HEK293 (cell line): Measurements from ENCODE around the gene PDLIM5.

Experiments
- CTCF ChIP-seq: fragments of 450-650 bp; formaldehyde crosslinking; IDR thresholded peaks from 2 replicates; pipeline ENCODE4 v1.5.1; 2016; ENCODE audit warnings: missing biosample characterization, missing genetic modification characterization
- PATZ1 ChIP-seq: fragments of 450-650 bp; formaldehyde crosslinking; IDR thresholded peaks from 2 replicates; pipeline ENCODE4 v1.5.1; 2016; ENCODE audit warnings: missing biosample characterization, missing genetic modification characterization
- SETDB1 ChIP-seq: IDR thresholded peaks from one replicate; pipeline ENCODE4 v1.6.1; 2017; ENCODE audit warnings: mild to moderate bottlenecking, low read length, moderate library complexity, mixed read lengths; ENCODE audit not compliant: insufficient read length
- YY1 ChIP-seq: fragments of 450-650 bp; formaldehyde crosslinking; IDR thresholded peaks from 2 replicates; pipeline ENCODE4 v1.5.1; 2018; ENCODE audit warnings: missing biosample characterization, missing genetic modification characterization
- ZBTB7A ChIP-seq: fragments of 450-650 bp; formaldehyde crosslinking; IDR thresholded peaks from 2 replicates; pipeline ENCODE4 v1.5.1; 2016; ENCODE audit warnings: low read depth, missing biosample characterization, missing genetic modification characterization
- ZNF132 ChIP-seq: fragments of 450-650 bp; formaldehyde crosslinking; IDR thresholded peaks from 2 replicates; pipeline ENCODE4 v1.5.1; 2017; ENCODE audit warnings: missing biosample characterization, missing genetic modification characterization, borderline replicate concordance
- ZNF148 ChIP-seq: fragments of 450-650 bp; formaldehyde crosslinking; IDR thresholded peaks from 2 replicates; pipeline ENCODE4 v1.5.0; 2017; ENCODE audit warnings: missing biosample characterization, missing genetic modification characterization, borderline replicate concordance
- ZNF202 ChIP-seq: fragments of 450-650 bp; formaldehyde crosslinking; IDR thresholded peaks from 2 replicates; pipeline ENCODE4 v1.5.1; 2016; ENCODE audit warnings: missing biosample characterization, missing genetic modification characterization, borderline replicate concordance
- ZNF302 ChIP-seq: fragments of 450-650 bp; formaldehyde crosslinking; IDR thresholded peaks from 2 replicates; pipeline ENCODE4 v1.5.1; 2016; ENCODE audit warnings: missing biosample characterization, missing genetic modification characterization, low read depth
- ZNF362 ChIP-seq: fragments of 450-650 bp; formaldehyde crosslinking; IDR thresholded peaks from 2 replicates; pipeline ENCODE4 v1.5.1; 2016; ENCODE audit warnings: missing biosample characterization, missing genetic modification characterization
- ZNF398 ChIP-seq: fragments of 450-650 bp; formaldehyde crosslinking; IDR thresholded peaks from 2 replicates; pipeline ENCODE4 v1.5.1; 2017; ENCODE audit warnings: missing biosample characterization, missing genetic modification characterization
- ZNF558 ChIP-seq: fragments of 450-650 bp; formaldehyde crosslinking; IDR thresholded peaks from 2 replicates; pipeline ENCODE4 v1.5.1; 2016; ENCODE audit warnings: missing biosample characterization, missing genetic modification characterization
- ZNF660 ChIP-seq: fragments of 450-650 bp; IDR thresholded peaks from 2 replicates; pipeline ENCODE4 v1.5.1; 2018; ENCODE audit warnings: missing biosample characterization, mild to moderate bottlenecking, missing genetic modification characterization
- ZNF677 ChIP-seq: fragments of 450-650 bp; IDR thresholded peaks from 2 replicates; pipeline ENCODE4 v1.5.0; 2018; ENCODE audit warnings: missing biosample characterization, mild to moderate bottlenecking, missing genetic modification characterization, moderate library complexity

- TF ChIP-seq CTCF (tag by site-specific recombination) (peak; percentile 74), ZNF302 (tag by site-specific recombination) (no peak), ZNF132 (tag by site-specific recombination) (no peak), ZNF202 (no peak), SETDB1 (no peak), ZBTB7A (tag by site-specific recombination) (peak; percentile 60), PATZ1 (tag by site-specific recombination) (peak; percentile 74; the same call in 1 of the 2 replicates), ZNF362 (no peak), YY1 (tag by site-specific recombination) (no peak; the same call in 1 of the 2 replicates), ZNF148 (tag by site-specific recombination) (no peak), ZNF677 (tag by site-specific recombination) (no peak), ZNF398 (tag by site-specific recombination) (no peak; the same call in 1 of the 2 replicates), ZNF660 (tag by site-specific recombination) (no peak), ZNF558 (no peak)
These were observed at the start of gene PDLIM5 for GRCh38 chr4:94451695-94452475.
